Lower leg skin (tissue), 4 donors: ENCODE results near the gene BPIFB4. TPM values are rescaled to one million over a fixed set of nuclear protein-coding genes. Genes with fewer than 3 reads are reported as not detected.

Experiments
- DNase-seq, 2 donors: peaks; one replicate each; pipeline ENCODE4 v3.0.0-alpha.2; 2019; ENCODE audit warnings: low spot score in 2 of 2
- H3K4me3 ChIP-seq: fragments of 200-600 bp; sonication (generic); 2 replicates; pipeline ENCODE4 v1.5.1; 2017; ENCODE audit warnings: mild to moderate bottlenecking, low read depth; ENCODE audit not compliant: poor library complexity, severe bottlenecking
- CTCF ChIP-seq, 3 donors: fragments of 450-650 bp; IDR thresholded peaks; one replicate each; pipeline ENCODE4 v1.5.1; 2016; ENCODE audit warnings: antibody characterized with exemption in 3 of 3, mild to moderate bottlenecking in 3 of 3, moderate library complexity in 2 of 3
- POLR2A ChIP-seq, 2 donors: fragments of 450-650 bp; IDR thresholded peaks; one replicate each; pipeline ENCODE4 v1.6.1; 2016 to 2017; ENCODE audit warnings: antibody characterized with exemption in 2 of 2, mild to moderate bottlenecking in 1 of 2, moderate library complexity in 1 of 2
- WGBS, 2 donors: methylation state at CpG; one replicate each; pipeline ENCODE4 v1.1.5; 2018; 5-methylcytosine and 5-hydroxymethylcytosine counted together
- intact Hi-C: fragments of 100-400 bp; cut with DNase I; formaldehyde crosslinking; loops from one replicate; pipeline ENCODE4 v1.15.0; 2023; ENCODE audit warnings: low total_unique reads
- total RNA-seq, 4 donors: library from RNA; depleted of rRNA; stranded (reverse); fragments of >200 nt; gene quantifications; one replicate each; pipeline ENCODE4 v1.1.0, GENCODE V29; 2016

BPIFB4 gene
- total RNA-seq, 4 donors from 2014 or later, result not detected

GRCh38 chr20:33054381-33054780 is 25.1 kb upstream of the BPIFB4 start:
- TF ChIP-seq CTCF (IDR thresholded peaks at IDR 0.05) (no peak), POLR2A (IDR thresholded peaks at IDR 0.05) (no peak)
- DNase-seq, result no peak
- intact Hi-C loops, result no loop called here
- no peak overlapping the region for H3K4me3 ChIP-seq
- 85 to 88% methylated on average over 7 of the region's 7 CpGs for WGBS, 2 donors

GRCh38 chr20:33054791-33055190 is 24.7 kb upstream of the BPIFB4 start:
- WGBS, 2 donors, result 89 to 92% methylated on average over 2 of the region's 2 CpGs
- intact Hi-C loops, result no loop called here

GRCh38 chr20:33059136-33059535 is 20.3 kb upstream of the BPIFB4 start:
- TF ChIP-seq POLR2A (IDR thresholded peaks at IDR 0.05) (no peak), CTCF (IDR thresholded peaks at IDR 0.05) (no peak)
- WGBS, 2 donors, result 75 to 83% methylated on average over 7 of the region's 7 CpGs
- no peak for DNase-seq
- no peak overlapping the region for H3K4me3 ChIP-seq
- intact Hi-C loops, result no loop called here

More at GRCh38 chr20:33054791-33055190, 24.7 kb upstream of the BPIFB4 start:
- DNase-seq, result no peak
- H3K4me3 ChIP-seq, result no peak overlapping the region
- no peak for TF ChIP-seq POLR2A (IDR thresholded peaks at IDR 0.05)
- TF ChIP-seq CTCF (IDR thresholded peaks at IDR 0.05), result no peak

- TF ChIP-seq CTCF (IDR thresholded peaks at IDR 0.05), result no peak
- no peak for TF ChIP-seq POLR2A (IDR thresholded peaks at IDR 0.05)
- WGBS, 2 donors, result 68 to 81% methylated on average over 20 to 21 of the region's 22 CpGs
Observed at GRCh38 chr20:33059741-33060390, 19.6 kb upstream of the BPIFB4 start.

GRCh38 chr20:33061658-33062028 is 17.8 kb upstream of the BPIFB4 start:
- 78 to 81% methylated on average over 14 of the region's 14 CpGs for WGBS, 2 donors
- intact Hi-C loops, result no loop called here
- DNase-seq, result no peak
- TF ChIP-seq POLR2A (IDR thresholded peaks at IDR 0.05) (no peak), CTCF (IDR thresholded peaks at IDR 0.05) (no peak)
- H3K4me3 ChIP-seq, result no peak overlapping the region

More at GRCh38 chr20:33059741-33060390, 19.6 kb upstream of the BPIFB4 start:
- intact Hi-C loops, result no loop called here
- no peak overlapping the region for H3K4me3 ChIP-seq
- DNase-seq, result no peak
